Inflammatory macrophage treated with lipopolysaccharide for 4 hours (primary cell): ENCODE data around the gene COMTD1.
"Not testable (repeated sequence)": the region's sequence is repeated elsewhere in the genome, so short reads cannot be mapped to it uniquely, and the experiment has no call there.

Experiments
- DNase-seq: peaks from one replicate; pipeline ENCODE4 v3.0.0-alpha.2; 2020

Gene COMTD1

DNA sequence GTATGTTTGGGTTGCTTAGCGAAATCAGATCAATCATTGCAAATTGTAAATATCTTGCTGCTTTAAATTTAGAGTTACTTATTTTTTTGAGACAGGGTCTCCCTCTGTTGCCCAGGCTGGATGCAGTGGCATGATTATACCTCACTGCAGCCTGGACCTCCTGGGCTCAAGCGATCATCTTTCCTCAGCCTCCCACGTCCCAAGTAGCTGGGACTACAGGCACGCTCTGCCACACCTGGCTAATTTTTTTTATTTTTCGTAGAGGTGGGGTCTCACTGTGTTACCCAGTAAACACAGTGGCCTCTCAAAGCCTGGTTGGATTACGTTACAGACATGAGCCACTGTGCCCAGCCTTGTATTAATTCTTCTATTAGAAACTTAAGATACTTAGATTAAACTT, 23.4 kb downstream of the COMTD1 start:
- DNase-seq, result no peak

DNA sequence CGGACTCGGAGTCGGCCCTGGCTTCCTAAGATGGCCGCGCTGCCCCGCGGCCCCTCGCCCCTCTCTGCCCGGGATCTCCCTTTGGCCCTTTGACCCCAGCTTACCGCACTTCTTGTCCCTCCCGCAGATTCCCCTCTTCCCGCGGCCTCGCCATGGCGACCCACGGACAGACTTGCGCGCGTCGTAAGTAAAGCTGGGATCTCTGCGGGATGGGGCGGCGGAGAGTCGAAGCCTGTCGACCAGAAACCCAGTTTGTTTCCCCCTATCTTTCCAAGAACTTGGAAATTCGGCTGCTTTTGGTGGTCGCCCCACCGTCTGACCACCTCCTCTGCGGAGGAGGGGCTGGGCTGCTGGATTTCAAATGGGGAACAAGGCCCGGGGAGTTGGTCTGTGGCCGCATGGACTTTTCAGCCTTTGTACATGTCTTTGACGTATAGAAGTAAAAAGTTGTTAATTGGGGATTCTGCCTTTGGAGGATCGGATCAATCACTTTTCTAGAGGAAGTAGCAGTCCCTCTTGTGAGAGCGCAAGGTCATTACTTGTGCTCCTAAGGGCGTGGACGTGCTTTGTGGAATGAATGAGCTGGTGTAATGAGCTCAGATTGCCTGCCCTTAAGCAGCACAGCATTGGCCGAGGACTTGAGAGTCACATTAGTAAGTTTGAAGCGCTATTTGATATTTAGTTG, 24.6 kb downstream of the COMTD1 start:
- peak; percentile 67 for DNase-seq

DNA sequence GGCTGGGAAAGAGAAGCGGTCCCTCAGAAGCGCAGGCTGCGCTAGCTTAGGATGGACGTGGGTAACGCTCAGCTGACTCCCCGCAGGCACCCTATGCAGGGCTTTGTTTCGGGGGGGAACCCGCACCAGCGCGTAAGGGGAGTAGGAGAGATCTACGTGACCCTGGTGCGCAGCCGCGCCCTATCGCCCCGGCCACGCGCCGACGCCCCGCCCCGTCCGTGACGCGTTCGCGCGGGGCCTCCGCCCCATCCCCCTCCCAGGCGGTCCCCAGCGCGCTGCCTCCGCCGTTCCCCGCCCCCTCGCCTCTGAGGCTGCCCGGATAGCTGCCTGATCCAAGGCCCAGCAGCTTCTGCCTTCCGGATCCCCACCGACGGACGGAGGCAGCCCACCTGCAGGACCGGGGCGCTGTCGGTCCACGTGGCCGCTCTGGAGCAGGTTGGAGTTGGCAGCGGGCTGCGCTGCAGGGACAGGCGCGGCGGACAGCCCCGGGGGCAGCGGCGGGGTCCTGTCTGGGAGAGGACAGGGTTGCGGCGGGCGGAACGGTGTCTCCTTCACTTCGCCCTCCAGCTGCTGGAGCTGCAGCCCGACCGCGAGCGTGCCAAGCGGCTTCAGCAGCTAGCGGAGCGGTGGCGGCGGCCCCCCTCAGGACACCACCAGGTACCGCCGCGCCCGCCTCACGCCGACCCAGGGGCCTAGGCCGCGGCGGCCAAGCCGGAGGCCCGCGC, 25.3 kb downstream of the COMTD1 start, which contains the start of gene VDAC2:
VDAC2 (plus strand) TSS at position 515 of the 725 bp plus-strand sequence. CDS start 363 bp downstream, outside the sequence.
- peak; percentile 89 for DNase-seq

DNA sequence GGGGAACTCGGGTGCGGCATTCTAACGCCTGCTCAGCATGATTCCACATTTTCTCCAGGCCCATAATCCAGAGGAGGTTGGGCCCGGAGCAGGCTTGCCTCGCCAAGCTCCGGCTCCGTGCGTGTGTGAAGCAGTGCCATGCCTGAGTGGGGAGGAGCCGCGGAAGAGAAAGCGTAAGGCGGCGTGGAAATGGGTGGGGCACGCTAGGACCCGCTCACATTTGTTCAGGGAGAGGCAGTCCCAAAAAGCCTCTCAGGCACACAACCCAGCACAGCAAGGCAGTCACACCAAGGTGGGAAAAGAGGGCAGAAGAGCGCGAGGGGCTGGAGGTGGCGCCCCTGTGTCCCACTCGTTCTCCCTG, 25.9 kb downstream of the COMTD1 start:
- peak; percentile 79 for DNase-seq

DNA sequence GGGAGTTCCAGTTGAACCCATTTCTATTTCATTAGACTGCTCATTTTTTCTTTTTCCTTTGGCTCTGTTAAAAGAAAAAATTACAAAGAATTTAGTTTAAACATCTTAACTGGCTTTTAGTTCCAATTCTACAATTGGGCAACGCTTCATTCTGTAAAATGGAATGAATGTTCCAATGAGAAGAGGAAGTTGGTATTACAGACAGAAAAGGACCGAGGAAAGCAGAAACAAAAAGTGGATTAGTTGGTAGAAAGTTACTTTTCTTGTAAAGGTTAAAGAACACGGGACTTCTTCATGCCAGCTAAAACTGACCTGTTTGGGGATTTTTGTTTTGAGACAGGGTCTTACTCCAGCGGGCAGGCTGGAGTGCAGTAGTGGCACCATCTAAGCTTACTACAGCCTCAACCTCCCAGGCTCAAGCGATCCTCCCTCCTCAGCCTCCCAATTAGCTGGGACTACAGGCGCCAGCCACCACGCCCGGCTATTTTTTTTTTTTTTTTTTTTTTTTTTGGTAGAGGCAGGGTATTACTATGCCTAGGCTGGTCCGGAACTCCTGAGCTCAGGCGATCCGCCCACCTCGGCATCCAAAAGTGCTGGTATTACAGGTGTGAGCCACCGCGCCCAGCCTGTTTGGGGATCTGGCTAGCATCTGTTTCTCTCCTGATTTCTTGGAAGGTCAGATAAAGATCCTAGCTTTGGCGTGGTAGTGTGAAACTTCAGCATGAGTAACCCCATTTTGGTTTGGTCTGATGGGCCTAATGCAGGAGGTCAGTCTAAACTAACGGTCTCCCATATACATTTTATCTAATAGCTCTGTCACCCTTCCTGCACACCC, 26.5 kb downstream of the COMTD1 start:
- DNase-seq, result peak; percentile 63

DNA sequence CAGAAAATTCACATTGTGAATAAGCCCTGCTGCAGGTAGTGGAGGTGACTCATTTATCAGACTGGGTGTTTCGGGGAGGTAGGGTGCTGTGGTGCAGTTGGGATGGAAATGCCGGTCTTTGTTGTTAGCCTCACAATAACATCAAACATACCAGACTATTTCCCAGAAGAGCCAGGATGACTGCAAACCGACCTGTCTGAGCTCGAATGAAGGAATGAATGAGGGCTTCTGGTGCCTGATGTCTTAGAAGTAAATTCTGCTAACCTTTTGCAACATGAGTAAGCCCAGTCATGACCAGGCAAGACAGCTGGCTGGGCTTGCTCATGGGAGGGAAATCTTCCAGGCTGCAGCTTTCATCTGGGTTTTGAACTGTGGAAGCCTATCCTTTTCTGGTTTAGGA, 27.6 kb downstream of the COMTD1 start:
- no peak for DNase-seq

DNA sequence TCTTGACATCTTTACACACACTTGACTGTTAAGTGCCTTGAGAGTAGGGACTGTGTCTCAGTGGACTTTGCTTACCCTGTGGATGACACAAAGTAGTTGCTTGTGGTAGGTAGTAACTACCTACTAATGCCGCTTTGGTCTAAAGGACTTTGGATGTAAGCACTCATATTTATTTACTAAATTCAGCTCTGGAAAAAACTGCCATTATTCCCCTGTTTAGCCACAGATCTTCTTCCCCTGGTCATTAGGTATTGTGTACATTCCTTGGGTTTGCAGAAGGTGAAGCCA, 28.0 kb downstream of the COMTD1 start:
- no peak for DNase-seq

DNA sequence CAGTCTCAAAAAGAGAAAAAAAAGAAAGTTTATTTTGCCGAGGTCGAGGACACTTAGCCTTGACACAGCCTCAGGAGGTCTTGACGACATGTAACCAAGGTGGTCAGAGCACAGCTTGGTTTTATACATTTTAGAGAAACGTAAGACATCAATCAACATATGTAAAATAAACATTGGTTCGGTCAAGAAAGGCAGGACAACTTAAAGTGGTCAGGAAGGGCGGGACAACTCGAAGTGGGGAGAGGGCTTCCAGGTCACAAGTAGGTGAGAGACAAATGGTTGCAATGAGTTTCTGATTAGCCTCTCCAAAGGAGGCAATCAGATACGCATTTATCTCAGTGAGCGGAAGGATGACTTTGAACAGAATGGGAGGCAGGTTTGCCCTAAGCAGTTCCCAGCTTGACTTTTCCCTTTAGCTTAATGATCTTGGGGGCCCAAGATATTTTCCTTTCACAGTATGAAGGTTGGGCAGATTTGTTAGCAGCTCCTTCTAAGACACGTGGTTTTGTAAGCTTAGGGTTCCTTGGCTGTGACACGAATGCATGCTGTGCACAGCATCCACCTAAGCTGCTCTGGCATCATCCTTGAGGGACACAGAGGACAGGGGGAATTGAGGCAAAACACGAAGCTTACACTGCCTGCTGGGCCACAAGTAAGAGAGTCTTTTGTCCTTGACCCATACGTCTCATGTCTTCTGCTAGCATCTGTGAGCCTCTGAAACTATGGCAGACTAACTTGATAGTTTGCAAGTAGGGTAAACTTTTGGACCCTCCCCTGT, 28.5 kb downstream of the COMTD1 start:
- DNase-seq, result no peak

DNA sequence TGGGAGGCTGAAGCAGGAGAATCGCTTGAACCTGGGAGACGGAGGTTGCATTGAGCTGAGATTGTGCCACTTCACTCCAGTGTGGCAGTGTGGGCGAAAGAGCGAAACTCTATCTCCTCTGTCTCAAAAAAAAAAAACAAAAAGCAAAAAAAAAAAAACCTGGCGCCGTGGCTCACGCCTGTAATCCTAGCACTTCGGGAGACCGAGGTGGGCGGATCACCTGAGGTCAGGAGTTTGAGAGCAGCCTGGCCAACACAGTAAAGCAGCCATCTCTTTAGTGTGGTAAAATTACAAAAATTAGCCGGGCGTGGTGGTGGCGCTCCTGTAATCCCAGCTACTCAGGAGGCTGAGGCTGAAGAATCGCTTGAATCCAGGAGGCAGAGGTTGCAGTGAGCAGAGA, 29.1 kb downstream of the COMTD1 start:
- DNase-seq, result not testable (repeated sequence)

DNA sequence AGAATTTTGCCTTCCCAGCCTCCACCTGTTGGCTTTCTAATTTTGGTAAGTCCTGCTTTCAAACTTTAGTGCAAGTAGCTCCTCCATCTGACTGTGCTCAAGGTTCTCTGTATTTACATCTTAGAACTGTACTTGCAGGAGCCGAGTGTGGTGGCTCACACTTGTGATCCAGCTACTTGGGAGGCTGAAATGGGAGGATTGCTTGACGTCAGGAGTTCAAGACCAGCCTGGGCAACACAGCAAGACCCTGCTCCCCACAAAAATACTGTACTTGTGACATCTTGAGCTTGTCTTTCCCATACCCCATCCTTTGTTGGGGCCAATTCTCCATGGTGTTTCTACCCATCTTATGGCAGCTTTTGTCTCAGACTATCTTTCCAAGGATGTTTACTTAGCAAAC, 29.8 kb downstream of the COMTD1 start:
- no peak for DNase-seq

DNA sequence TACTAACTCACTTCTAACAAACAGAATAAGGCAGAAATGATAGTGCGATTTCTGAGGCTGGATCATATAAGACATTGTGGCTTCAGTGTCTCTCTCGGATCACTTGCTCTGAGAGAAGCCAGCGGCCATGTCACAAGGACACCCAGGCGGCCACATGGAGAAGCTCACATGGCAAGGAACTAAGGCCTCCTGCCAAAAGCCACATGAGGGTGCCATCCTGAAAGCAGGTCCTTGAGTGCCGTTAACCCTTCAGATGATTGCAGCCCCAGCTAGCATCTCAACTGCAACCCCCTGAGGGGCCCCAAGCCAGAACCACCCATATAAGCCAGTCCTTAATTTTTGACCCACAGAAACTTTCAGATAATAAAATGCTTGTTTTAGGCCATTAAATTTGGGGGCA, 32.0 kb downstream of the COMTD1 start:
- no peak for DNase-seq

DNA sequence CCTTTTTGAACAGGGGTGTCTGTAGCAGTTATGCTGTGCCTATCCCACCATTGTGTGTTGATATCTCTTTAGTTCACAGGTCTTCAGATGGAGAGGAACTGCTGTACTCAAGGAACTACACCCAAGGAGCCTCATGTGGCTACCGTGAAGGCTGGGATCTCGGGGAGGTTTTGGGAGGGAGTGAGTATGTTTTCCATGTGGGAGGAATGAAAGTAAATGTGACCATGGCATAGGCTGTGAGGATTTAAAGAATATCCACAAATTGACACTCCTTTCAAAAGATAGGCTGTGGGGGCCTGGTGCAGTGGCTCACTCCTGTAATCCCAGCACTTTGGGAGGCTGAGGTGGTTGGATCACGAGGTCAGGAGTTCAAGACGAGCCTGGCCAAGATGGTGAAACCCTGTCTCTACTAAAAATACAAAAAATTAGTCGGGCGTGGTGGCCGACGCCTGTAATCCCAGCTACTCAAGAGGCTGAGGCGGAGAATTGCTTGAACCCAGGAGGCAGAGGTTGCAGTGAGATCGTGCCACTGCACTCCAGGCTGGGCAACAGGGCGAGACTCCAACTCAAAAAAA, 32.6 kb downstream of the COMTD1 start:
- not testable (repeated sequence) for DNase-seq

DNA sequence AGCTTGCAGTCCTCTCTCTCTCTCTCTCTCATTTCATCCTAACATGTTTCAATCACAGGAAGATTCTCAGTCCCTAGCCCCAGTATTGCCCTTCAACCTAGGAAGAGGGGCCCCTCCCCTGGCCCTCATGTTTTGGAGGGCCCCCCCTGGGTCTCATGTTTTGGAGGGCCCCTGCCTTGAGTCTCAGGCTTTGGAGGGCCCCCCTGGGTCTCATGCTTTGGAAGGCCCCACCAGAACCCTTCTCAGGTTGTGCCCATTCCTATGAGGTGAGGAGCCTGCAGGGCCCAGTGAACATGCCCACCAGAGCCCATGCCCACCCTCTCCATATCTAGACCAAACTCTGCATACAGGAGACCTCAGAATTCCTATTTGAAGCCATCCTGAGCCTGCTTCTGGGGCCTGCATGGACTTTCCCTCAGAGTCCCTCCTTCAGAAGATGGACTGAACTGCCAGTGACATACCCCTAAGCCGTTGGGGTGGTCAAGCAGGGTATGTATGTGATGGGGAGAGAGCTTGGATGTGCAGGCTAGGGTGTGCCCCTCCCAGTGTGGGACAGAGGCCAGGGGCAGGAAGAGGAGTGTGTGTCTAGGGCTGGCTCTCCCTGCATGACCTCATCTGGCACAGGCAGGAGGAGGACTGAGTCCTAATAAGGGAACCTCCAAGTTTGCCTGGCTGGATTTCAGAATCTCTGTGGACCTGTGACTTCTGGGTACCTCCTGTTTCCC, 33.3 kb downstream of the COMTD1 start:
- peak; percentile 47 for DNase-seq

DNA sequence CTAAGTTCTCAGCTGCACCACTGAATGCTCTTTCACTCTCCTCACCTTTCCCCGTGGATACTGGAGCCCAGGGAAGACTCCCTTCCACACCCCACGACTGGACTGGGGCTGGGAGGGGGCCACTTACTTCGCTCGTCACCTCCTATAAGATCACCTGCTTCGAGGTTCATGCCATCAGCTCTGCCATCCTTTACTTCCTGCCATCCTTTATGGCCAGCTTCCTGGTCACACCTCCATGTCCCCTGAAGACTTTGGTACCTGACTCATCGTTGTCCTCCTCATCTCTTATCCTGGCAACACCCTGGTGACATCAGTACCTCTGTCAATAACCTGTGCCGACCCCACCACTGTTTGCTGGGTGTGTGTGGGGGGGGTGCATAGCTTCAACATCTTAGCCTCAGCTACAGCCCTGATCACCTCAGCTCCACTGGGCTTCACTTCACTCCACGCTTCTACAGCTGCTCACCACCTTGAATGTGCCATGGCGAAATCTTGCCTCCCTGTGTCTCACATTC, 33.9 kb downstream of the COMTD1 start:
- no peak for DNase-seq

DNA sequence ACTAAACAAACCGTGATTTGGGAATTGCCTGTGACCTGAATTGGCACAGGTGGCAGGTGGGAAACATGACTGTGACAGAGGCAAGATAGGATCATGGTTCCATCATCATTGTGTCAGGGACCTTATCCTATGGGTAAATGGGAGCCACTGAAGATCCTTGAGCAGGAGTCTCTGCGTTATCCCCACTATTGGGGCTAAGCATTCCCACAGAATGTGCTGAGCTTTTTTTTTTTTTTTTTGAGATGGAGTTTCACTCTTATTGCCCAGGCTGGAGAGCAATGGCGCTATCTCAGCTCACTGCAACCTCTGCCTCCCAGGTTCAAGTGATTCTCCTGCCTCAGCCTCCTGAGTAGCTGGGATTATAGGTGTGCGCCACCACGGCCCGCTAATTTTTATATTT, 35.8 kb downstream of the COMTD1 start:
- DNase-seq, result not testable (repeated sequence)

DNA sequence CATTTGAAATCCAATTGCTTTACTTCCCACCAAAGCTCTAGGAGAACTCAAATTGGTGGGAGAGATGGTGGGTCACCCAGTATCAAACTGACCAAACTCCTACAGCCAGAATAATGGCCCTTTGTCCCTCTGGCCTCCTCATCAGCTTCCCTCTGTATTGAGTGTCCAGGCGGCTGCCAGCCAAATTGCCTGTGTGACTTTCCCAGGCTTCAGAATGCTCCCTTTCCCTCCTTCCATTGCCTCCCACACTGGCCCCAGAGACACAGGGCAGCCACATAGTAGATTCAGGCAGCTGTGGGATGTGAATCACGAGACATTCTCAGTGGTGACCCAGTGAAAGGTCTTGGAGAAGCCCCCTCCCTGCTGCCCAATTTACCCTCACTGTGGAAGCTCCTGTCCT, 37.9 kb downstream of the COMTD1 start:
- DNase-seq, result no peak

DNA sequence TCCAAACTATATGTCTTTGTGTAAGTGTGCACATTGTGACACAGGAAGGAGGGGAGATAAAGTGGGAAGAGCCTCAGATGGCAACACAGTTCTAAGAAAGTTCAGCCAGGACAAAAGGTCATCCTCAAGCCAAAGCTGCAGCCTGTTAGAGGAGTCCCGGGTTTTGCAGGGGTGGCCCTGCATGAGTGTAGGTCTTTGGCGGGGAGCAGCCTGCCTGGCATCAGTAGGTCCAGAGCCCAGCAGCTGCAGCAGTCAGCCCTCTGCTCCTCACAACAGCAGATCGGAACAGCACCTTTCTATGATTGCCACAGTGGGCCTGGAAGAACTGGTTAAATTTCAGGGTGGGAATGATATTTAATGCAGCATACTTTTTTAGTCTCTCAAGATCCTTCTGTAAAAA, 38.7 kb downstream of the COMTD1 start:
- DNase-seq, result no peak

DNA sequence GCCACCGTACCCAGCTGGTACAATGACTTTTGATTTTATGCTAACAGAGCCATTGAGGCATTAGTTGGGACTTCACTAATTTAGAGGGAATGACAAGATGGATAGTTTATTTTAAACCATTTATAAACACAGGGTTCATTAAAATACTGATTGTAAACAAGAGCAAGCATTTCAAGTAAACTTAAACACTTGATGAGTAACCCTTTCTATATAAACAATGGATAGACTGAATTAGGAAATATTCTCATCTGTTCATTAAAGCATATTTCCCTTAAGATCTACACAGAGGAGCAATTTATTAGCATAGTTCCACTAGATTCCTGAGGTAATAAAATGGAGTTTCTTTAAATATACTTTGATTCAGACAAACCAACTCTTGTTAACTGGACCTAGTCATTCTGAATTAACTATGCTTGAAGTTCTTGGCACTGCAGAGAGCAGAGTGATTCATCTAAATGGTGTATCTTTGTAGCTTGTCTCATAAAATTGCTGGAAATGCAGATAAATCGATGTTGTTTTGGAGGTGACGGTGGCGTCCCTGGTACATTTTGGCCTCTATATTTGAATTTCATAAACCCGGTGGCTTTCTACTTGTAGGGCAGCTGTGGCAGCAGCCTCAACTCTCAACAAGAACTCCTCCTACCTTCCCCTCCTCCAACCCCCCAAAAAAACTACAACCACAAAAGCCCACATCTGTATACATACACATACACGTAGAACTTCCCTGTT, 40.6 kb downstream of the COMTD1 start:
- no peak for DNase-seq

DNA sequence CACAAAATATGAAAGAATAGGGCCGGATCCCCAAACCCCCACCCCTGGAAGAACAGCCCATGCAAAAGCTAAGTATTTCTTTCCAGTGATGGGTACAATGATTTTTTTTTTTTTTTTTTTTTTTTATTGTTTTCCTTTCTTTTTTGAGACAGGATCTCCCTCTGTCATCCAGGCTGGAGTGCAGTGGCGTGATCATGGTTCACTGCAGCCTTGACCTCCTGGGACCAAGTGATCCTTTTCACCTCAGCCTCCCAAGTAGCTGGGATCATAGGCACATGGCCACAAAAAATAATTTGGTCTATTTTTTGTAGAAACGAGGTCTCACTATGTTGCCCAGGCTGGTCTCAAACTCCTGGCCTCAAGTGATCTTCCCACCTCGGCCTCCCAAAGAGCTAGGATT, 41.1 kb downstream of the COMTD1 start:
- not testable (repeated sequence) for DNase-seq

DNA sequence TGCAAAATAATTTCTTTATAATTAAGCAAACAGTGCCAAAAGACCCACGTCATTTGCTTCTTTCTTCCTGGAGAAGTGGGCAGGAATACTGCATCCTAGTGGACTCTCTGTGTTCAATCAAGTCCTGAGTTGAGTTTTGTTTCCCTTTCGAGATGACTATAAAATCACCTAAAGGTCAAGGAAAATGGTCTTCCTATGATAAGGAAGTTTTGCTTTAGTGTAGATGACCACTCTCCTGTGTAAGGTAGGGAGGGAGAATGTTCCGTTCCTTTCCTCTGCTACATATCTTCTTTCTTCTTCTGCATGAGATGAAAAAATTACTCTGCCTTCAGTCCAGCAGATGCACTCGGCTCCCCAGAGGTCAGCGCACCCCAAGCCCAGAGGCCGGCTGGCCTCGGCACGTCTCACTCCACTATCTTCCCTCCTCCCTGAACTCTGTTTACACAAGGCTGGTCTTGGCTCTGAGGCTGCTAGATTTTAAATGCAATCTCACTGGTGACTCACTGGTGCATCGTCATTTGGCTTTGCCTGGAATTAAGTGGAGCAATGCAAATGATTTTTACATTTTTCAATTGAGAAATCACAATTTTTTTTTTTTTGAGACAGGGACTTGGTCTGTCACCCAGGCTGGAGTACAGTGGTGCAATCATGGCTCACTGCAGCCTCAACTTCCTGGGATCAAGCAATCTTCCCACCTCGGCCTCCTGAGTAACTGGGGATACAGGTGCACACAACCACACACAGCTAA, 43.8 kb downstream of the COMTD1 start:
- peak; percentile 96 for DNase-seq
